ENCODE measurements around the gene WWOX.

GRCh38 chr16:78438219-78438618 is 338.8 kb downstream of the WWOX start:
- no peak for TF ChIP-seq CTCF (IDR thresholded peaks at IDR 0.05)
- no peak for TF ChIP-seq POLR2A (IDR thresholded peaks at IDR 0.05)
